Stimulated activated CD4-positive, alpha-beta T cell treated with anti-CD3 and anti-CD28 coated beads, TNF-alpha, amount 100 ng/mL, for 48 hours (primary cell): ENCODE measurements around the gene PER2.
"Not testable (repeated sequence)": the region's sequence is repeated elsewhere in the genome, so short reads cannot be mapped to it uniquely, and the experiment has no call there.

ENCODE experiments used
- DNase-seq, 3 donors: peaks; one replicate each; pipeline ENCODE4 v3.0.0-alpha.2; 2020; ENCODE audit warnings: low read depth in 3 of 3

PER2 gene

DNA sequence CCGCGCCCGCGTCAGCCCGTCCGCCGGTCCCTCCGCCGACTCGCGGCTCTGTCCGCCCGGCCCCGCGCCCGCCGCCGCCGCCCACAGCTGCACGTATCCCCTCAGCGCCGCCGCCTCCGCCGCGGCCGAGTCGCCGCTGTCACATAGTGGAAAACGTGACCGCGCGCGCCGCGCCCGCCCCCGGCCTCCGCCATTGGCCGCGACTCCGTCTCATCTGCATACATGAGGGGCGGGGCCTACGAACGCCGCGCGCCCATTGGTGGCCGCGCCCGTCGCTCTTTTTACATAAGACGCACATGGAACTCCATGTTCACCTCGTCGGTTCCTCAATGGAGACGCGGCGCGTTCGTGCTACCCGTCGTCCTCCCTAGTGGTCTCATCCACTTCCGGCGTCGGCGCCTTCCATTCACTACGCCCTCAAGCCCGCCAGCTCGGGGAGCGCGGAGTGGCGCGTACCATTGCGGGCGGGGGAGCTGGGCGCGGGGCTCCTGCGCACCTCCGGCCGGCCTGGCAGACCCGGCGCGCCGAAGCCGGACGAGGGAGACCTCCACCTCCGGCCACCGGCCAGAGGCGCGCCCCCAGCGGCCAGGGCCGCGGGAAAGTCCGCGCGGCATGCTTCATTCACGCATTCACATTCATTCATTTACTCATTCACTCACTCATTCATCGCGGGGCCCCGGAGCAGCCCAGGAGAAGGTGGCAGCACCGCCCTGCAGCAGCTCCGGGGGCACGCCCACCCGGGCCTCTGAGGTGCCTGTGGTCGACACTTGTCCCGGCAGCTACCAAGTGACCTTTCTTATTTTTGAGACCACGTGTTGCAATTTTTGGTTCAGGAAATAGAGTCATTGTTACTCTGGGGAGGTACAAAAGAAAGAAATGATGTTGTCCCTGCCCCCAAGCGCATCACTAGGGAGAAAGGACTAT lies 502 bp upstream of the PER2 start:
- peak; percentile 94 for DNase-seq

DNA sequence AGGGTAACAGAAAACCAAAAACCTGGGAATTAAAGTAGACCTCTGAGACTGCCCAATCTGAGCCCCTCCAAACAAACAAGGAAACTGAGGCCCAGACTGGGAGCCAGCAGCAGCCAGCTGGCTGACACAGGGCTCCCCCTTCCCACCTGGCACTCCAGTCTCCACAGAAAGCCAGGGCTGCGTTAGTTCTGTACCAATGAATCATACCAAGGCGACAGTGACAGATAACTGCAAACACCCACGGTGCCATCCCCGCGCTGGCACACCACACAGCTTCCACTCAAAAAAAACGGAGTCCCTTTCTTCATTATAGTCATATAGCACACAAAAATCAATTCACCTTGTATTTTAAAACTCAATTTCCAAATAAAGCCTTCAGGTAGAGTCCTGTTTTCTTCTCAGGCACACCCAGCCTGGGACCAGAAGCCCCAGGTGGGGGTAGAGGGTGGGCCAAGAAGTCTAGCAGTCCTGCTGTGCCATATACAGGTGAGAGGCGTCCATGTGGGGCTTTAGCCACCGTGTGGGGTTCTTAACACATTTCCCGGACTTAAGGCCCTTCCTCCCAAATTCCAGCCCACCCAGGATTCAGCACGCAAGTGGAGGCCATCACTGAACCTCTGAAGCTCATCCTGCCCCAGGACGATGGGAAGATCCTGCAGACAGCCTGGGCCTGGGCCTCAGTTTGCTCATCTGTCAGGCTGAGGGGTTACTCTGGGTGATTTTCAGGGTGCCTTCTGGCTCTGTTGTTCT lies 1.2 kb downstream of the PER2 start:
- peak in 2 of 3 donors; percentile 26 to 29 for DNase-seq

DNA sequence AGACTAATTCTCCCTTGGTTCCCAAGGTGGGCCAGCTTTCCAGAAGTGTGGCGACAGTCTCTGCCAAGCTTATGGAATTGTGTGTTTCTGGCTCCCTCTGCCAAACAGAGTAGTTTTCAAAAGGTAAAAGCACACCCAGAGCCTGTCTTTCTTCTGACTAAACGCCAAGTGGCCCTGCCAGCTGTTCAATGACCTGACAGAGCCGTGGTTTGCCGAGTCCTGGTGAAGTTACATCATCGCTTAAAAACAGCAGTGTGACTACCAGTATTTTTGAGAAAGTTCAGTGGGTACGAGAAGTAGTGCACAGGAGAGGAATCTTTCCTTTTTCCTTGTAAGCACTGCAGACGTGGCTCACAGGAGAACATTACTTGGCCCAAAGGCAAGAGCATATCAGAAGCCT lies 1.9 kb downstream of the PER2 start:
- no peak for DNase-seq

DNA sequence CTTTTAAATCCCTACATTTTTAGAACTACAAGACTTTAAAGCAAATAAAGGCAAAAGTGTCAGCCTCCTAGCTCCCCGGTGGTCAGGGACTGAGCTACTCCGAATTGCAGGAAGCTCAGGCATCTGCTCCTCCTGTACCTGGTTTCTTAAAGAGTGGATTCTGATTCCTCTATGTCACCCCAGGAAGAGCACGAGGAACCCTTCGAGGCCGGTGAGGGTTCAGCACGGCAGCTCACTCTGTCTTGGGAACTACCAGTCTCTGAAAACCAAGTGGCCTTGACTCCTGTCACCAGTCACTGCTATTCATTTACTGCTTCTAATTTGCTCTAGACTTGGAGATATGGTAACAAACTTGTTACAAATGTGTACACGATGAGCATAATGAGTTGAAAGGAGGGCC lies 2.3 kb downstream of the PER2 start:
- DNase-seq = no peak

DNA sequence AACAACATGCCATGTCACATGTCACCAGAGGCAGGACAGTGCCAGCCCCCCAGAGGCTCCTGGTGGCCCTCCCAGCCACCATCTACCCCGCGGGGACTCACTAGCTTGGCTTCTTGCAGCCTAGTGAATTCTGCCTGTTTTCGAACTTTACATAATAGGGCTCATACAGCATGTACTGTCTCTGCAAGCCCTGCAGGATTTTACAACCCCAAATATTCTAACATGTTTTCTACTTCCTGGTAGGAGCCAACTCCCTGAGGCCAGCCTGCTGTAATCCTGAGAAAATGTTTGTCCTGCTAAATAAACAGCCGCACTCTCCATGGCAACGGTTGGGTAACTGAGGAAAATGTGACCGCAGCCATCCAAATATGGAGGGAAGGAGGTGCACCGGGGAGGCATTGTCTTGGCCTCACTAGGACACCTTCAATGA lies 2.7 kb downstream of the PER2 start:
- no peak for DNase-seq

DNA sequence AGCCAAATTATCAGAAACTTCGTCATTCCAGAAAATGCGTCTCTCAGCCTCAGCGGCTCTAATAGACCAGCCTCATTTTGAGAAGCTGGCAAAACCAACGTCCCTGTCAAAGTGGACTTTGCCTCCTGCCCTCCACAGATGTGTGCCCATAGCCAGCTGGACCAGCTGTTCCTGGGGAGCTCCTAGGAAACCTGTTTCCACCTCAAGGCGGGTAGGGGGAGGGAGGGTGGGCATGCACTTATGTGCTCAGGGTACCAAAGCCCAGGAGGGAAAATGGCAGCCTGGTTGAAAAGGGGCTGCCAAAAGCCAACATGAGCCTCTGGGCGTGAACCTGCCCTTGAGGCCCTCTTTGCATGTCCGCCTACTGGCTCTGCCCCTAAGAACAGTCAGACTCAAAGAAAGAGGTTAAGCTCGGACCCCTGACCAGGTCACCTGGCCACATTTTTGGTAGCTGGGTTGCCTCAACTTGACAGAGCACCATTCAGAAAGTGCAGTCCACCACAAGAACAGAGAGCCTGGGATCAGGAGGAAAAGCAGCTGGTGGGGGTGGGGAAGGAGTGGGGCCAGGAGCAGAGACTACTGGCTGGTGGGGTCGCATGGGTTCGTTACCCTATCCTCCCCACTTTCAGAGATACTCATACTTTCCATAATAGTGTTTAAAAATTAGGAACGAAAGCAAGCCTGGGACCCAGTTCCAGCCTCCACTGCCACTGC lies 3.5 kb downstream of the PER2 start:
- no peak for DNase-seq

DNA sequence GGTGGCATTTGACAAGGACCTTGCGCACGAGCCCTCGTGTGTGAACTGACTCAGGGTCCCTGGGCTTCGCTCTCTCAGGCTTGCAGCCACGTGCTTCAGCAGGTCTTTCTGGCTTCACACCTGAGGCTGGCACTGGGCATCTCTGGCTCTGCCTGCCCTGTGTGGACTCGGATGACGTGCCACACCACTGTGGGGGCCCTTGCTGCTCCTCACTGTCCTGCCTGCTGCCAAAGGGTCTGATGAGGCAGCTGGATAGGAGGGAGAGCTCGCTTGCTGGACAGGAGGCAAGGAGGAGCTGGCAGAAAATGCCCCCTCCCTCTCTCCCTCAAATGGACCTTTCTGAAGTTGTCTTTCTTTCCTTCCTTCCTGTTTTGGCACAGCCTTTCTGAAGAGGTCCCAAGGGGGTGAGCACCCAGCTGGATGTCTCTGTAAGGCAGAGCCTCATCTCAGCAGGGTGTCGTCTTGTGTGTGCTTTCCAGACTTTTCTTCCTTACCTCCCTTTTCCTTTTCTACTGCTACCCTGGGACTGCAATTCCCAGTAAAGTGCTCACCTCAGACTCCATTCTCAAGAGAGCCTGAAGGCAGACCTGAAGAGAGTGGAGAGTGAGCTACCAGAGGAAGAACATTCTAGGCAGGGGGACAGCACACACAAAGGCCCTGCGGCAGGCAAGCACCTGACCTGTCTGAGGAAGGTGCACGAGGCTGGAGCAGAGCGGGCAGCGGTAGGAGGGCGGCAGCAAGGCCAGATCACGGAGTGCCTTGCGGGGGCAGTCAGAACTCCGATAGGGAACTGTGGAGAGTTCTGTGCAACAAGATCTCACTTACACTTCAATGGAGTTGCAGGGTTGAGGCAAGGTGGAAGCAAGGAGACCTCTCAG lies 5.3 kb downstream of the PER2 start:
- DNase-seq = no peak

DNA sequence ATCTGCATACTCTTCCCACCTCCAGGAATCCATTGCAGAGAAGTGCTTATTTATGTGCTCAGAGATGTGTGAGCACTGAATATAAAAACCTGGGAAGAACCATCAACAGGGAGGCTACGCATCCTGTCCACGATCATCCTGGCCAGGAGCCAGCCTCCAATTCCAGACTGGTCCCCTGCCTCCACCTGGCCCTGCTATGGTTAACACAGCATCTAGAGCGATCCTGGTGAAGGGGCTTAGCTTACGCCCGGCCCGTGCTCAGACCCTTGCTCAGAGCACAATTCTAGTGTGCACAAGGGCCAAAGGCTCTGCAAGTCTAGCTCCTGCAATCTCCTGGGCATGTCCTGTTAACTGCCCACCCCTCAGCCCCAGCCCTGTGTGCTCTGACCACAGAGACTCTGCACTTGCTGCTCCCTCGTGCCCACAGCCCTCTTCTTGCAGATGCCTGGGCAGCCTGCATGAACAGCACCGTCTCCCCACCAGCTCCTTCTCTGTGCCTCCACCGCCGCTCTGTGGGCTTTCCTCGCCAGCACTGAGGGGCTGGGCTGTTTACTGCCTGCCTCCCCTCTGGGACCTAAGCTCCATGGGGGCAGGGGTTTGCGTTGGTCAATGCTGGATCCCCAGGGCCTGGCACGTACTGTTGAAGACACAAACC lies 6.5 kb downstream of the PER2 start:
- no peak for DNase-seq

DNA sequence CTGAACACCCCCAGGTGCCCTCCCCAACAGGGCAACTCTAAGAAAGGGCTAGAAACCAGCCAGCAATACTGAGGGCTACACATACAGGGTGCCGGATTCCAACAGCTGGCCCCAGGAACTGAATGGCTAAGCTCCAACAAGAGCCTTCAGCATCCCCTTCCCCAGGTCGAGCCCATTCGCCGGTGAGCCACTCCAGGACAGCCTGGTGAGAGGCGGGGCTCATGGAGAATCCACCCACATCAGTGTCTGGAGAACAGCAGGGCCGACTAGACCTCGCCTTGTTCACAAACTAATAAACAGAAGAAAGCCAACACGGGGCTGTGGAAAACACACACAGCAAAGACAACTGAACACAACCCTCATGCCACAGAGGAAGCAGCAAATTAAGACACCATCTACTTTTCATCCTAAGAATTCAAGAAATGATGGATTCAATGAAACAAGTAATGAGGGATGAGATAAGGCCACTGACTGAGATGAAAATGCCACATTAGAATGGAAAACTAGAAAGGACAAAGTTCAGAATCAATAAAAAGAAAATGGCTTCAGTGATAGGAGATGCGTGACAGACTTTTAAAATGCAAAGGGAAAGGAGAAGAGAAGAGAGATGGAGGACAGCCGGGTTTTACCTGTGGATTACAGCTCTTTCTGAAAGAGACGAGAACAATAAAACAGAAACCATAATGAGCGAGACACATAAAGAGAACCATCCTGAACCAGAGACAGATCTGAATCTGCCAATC lies 8.2 kb downstream of the PER2 start:
- DNase-seq = no peak

DNA sequence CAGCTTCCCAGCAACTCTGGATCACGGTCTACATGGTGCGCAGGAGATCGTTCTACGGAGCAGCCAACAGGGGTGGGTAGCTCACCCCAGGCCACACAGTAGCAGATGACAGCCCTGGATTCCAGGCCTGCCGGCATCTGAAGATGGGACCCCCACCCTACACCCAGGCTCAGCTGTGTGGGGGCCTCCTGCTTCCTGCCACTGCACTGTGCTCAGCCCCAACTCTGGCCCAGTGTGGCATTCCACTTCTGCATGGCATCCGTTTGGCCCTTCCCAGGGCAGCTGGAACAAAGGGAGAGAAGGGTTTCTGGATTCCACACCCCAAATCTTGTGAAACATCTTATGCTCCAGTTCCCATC lies 9.1 kb downstream of the PER2 start:
- no peak for DNase-seq

DNA sequence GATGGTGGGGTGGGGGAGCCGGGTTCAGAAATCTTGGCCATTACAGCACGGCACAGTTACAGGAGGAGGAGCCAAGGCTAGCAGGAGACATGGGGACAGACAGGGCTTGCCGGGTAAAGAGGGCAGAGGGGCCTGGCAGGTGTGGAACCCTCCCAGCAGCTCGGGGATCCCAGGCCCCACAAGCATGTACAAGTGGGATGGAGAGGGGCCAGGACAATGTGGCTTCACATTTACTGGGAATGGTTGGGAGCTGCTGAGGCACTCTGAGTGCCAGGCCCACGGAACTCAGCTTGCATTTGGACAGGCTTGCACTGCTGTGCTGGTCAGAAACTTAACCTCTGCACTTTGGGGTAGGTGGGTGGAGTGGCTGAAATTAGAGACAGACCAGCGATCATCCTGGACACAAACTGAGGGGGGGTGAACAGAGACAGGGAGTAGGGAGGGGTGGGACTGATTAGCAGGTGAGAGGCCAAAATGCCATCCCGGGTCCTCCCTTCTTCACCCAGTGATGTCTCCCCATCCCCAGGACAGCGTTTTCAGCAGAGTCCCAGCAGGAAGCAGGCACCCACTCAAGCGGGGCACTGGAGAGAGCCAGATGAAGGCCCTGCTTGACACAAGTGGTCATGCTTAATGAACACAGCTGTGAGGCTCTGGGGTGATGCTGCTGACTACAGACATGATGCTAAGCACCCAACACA lies 9.6 kb downstream of the PER2 start:
- no peak for DNase-seq

DNA sequence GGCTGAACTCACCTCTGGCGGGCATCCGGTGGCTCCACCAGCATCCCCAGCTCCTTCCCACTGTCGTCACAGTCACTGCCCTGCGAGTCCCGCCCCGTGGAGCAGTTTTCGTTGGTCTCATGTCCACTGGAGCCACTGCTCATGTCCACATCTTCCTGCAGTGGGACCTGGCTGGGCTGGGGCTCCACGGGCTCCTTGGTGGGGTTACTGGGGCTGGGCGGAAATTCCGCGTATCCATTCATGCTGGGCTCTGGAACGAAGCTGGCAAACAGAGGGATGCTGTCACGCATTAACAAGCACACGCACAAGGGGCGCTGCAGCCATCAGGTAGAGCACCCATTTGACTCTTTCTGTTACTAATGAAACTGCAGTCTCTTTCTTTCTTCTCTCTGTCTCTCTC lies 10.7 kb downstream of the PER2 start:
- no peak for DNase-seq

DNA sequence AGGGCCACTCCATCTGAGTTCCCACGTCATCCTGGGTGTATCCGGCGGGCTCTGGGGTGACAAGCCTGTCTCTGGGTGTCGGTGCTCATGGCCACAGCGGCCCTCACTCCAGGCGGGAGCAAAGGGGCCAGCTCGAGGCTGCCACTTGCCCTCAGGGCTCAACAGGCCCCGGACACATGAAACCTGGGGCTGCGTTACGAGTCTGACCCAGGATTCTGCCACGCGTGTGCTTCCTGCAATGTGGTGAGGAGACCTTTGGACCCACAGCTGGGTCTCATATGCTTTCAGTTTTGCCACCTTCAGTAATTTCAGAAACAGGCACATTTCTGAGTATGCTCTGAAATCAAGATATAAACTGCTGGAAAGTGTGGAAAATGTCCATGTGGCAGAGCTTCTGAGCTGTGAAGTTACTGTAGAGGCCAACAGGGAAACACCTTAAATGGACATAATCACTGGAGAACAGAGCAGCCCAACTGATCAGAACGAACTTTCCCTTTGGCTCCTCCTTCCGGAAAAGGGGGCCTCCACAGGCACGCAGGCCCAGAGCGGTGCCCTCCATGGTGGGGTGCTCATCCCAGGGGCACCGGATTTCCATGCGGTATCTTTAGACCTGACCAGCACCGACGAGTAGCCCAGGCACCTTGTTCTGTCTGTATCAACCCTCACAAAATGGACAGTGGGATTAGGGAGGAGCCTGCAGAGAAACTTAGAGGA lies 14.1 kb downstream of the PER2 start:
- DNase-seq = no peak

DNA sequence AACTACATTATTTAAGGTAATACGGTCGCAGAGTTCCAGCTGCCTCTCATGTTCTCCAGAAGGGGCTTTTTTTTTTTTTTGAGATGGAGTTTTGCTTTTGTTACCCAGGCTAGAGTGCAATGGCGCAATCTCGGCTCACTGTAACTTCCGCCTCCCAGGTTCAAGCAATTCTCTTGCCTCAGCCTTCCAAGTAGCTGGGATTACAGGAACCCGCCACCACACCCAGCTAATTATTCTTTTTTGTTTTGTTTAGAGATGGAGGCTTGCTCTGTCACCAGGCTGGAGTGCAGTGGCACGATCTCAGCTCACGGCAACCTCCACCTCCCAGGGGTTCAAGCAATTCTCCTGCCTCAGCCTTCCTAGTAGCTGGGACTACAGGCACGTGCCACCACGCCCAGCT lies 15.0 kb downstream of the PER2 start:
- DNase-seq = not testable (repeated sequence)

DNA sequence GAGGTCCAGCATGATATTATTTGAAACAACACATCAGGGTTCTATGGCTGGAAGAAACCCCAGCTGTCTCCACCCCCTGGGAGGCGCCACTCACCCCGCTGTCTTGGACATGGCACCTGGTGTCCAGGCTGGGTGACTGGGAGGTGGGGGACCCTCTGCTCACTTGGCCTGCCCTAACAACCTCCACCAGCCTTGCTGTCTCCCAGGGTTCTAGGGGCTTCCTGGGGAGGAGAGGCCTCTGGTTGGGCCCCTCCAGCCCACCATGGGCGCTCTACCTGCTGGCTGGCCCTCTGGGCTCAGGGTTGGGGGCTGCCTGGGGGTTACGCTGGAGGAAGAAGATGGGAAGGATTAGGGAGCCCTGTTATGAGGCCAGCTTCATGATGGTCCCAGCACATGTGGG lies 16.3 kb downstream of the PER2 start:
- no peak for DNase-seq

DNA sequence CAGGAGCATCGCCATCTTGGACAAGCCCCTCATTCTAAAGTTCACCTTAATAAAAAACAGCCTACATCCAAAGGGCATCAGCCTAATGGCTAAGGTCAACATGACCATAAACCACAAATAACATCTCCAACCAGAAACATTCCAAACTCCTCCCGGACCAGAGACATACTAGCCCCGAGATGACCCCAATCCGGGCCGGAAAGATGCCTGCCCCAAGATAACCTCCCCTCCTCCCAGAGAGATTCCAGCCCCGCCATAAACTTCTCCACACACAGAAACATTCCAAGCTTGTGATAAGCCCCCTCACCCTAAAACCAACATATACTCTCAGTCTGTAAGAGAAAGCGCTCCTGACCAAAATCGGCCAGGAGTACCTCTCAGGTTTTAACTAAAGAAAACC lies 16.7 kb downstream of the PER2 start:
- DNase-seq = not testable (repeated sequence)

DNA sequence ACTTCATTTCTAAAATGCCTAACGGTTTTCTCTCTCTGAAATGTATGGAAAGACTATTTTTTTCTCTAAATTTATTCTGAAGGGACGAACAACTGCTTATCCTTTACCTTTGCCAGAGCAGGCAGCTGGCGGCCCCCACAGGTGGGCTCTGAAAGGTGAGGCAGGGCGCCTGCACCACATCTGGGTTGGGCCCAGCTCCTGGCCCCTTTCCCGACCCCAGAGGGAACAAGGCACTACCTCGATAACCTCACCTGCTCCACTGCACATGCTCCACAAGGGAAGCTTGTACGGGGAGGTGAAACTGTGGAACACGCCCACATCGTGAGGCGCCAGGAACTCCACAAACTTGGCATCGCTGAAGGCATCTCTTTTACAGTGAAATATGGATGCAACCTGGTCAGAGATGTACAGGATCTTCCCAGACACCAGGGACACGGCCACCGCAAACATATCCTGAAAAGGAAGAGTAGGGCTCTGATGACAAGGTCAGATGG lies 17.3 kb downstream of the PER2 start:
- DNase-seq = no peak

DNA sequence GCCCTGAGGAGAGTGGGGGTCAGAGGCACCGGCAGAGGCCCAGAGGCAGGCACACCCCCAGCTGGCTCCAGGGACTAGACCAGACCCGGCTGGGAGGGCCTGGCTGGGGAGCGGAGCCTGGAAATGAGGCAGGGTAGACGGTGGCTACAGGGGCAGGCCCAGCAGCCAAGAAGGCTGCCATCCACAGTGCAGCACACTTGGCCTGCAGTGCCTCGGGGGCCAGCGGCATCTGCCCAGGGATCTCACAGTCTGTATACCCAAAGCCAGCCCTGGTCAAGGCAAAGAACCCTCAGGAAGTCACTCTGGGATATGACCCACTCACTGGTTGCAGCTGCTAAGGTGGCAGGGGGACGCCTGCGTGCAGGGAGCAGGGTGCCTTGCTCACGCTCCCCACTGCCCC lies 17.8 kb downstream of the PER2 start:
- no peak for DNase-seq

DNA sequence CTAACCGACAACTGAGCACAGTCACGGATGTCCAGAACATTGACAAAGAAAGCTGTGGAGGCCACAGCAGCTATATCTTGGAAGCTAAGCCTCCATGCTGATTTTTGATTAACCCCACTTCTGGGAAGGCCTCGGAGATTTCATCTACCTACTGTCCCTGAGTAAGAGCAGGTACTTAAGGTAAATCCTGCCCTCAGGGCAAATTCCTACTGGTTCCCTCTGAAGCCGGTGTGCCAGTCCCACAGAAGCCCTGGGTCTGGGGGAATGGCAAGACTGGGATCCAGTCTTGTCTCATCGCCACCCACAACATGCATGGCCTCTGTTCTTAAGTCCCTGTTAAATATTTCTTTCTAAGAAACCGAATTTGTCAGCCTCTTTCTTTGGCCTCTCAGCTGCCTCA lies 18.7 kb downstream of the PER2 start:
- DNase-seq = no peak
